ENCODE data around the gene C11orf58. TPM values are rescaled to one million over a fixed set of nuclear protein-coding genes. Genes with fewer than 3 reads are reported as not detected.

Gene C11orf58
- total RNA-seq, 1 donor from 2014 or later: 146 TPM

DNA sequence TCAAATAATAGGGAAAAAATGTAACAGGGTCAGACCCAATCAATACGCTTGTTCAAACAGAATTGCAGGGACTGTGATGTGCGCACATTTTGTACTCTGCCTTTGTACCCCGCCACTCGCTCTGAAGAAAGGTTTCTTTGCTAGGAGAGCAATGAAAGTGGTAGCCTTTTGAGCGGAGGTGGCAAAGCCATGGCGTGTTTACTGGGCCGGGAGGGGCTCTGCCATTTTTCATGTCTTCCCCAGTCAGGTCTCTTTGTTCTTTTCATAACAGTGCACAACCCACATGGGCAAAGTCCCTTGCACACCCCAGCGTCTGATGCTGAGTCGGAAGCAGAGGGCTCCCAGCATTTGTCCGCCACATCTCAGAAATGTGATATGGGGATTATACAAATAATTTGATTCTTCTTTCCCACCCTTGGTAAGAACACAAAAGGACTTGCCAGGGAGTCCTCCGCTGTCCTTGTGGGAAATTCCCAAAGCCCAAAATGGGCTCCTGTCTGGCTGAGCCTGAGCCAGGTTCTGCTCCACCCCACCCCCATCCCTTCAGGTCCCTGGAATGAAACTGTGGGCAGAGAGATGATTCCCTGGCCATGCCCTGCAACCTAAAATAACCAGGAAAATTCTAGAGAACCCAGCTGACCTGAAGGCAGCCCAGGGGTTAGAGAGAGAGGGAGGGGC lies 36.6 kb downstream of the C11orf58 start:
- H3K4me3 ChIP-seq (ENCODE audit: low read depth, low read length): no peak overlapping the region
- no peaks in the 10 kb centered on the region for H3K27me3 ChIP-seq (ENCODE audit: control insufficient read depth, insufficient read depth, low read length)
- TF ChIP-seq, protein P1, sequence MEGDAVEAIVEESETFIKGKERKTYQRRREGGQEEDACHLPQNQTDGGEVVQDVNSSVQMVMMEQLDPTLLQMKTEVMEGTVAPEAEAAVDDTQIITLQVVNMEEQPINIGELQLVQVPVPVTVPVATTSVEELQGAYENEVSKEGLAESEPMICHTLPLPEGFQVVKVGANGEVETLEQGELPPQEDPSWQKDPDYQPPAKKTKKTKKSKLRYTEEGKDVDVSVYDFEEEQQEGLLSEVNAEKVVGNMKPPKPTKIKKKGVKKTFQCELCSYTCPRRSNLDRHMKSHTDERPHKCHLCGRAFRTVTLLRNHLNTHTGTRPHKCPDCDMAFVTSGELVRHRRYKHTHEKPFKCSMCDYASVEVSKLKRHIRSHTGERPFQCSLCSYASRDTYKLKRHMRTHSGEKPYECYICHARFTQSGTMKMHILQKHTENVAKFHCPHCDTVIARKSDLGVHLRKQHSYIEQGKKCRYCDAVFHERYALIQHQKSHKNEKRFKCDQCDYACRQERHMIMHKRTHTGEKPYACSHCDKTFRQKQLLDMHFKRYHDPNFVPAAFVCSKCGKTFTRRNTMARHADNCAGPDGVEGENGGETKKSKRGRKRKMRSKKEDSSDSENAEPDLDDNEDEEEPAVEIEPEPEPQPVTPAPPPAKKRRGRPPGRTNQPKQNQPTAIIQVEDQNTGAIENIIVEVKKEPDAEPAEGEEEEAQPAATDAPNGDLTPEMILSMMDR (IDR thresholded peaks at IDR 0.05; ENCODE audit: insufficient read depth, low read length, poor library complexity, severe bottlenecking): no peak
- DNase-seq (ENCODE audit: low read depth): no peak
- H3K36me3 ChIP-seq (ENCODE audit: control insufficient read depth, insufficient read depth, low read length): no peaks in the 10 kb centered on the region

DNA sequence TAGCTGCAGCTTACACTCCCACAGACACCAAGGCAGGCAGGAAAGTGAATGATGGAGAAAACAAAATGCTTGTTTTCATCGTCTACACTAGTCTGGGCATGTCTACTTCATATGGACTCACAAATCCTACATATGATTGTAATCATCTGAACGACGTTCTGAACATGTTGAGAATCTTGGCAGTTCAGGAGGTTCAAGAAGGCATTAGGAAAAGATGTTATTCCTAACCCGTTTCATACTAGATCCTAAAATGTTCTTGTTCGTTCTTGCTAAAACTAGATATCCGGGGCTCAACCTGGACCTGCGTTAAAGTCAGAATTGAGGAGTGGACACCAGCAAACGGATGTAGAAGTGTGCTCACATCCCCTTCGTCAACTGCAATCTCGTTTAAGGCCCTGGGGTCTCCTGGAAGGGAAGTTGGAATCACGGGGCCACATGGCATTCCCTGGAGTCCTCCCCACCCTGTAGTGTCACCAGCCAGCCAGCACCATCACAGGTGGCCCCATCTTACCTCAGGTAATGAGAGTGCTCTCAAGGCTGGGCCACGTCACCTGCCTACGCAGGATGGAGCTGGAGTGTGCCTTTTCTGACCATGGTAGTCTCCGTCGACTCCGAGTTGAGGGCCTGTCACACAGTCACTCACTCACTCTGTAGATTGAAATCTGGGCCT lies 37.3 kb downstream of the C11orf58 start:
- H3K4me3 ChIP-seq (ENCODE audit: low read depth, low read length): no peak overlapping the region
- TF ChIP-seq, protein P1 (IDR thresholded peaks at IDR 0.05; ENCODE audit: insufficient read depth, low read length, poor library complexity, severe bottlenecking): no peak
- no peaks in the 10 kb centered on the region for H3K27me3 ChIP-seq (ENCODE audit: control insufficient read depth, insufficient read depth, low read length)
- DNase-seq (ENCODE audit: low read depth): no peak
- H3K36me3 ChIP-seq (ENCODE audit: control insufficient read depth, insufficient read depth, low read length): no peaks in the 10 kb centered on the region

DNA sequence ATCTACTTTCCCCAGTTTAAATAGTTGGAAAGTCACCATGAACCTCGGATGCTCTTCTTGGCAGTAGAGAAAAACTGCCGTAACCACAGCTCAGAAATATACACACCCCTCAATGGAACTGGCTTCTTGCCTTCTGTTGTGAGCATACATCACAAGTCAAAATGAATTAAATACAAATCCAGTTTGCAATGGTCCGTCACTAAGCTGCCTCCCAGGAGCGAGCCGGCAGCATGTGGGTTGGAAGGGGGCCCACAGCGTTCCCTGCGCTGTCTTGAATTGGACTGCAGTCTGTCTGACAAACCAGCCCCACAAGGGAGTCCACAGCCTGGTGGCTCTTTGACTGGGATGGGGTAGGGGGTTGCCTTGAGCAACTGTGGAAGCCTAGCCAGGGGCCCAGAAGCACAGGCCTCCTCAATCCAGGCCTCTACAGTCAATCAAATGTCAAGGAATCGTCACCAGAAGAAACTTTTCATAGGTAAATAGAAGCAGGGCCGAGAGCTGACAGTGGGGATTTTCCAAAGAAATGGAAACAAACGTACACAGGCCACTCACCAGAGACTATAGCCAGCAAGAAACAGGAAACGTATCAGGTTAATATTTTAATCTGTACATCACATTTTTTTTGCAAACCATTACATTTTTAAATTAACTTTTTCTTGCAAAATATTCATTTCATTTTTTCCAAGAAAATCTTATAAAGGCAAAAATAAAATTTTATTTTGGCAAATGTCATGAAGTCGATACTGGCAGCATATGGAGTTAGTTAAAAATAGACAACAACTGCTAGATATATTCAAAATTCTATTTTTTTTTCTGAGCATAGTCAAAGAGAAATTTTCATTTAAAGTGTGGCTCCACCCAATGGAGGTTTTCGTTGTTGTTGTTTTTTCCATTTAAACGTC lies 38.5 kb downstream of the C11orf58 start:
- DNase-seq (ENCODE audit: low read depth): no peak

DNA sequence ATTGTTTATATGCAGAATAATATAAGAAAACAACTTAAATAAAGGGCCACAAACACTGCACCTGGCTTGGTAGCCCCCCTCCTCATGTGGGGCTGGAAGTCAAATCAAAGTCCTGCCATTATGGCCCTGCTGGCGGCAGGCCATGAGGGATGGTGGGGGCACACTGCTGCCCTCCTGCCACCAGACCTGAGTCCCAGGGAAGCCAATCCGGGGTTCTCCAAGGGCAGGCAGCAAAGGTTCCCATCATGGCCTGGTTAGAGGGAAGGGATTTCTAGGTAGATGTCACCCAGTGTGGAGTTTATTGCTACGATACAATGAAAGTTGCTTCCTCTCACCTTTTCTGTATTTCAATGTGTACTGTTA lies 39.1 kb downstream of the C11orf58 start:
- TF ChIP-seq, protein P1 (IDR thresholded peaks at IDR 0.05; ENCODE audit: insufficient read depth, low read length, poor library complexity, severe bottlenecking): no peak
- Histone ChIP-seq H3K36me3 (ENCODE audit: control insufficient read depth, insufficient read depth, low read length) (no peaks in the 10 kb centered on the region), H3K4me3 (ENCODE audit: low read depth, low read length) (no peak overlapping the region), H3K27me3 (ENCODE audit: control insufficient read depth, insufficient read depth, low read length) (no peaks in the 10 kb centered on the region)
- no peak for DNase-seq (ENCODE audit: low read depth)

More for the DNA sequence above, 38.5 kb downstream of the C11orf58 start:
- TF ChIP-seq, protein P1 (IDR thresholded peaks at IDR 0.05; ENCODE audit: insufficient read depth, low read length, poor library complexity, severe bottlenecking): no peak
- no peaks in the 10 kb centered on the region for H3K27me3 ChIP-seq (ENCODE audit: control insufficient read depth, insufficient read depth, low read length)
- H3K36me3 ChIP-seq (ENCODE audit: control insufficient read depth, insufficient read depth, low read length): no peaks in the 10 kb centered on the region
- no peak overlapping the region for H3K4me3 ChIP-seq (ENCODE audit: low read depth, low read length)

DNA sequence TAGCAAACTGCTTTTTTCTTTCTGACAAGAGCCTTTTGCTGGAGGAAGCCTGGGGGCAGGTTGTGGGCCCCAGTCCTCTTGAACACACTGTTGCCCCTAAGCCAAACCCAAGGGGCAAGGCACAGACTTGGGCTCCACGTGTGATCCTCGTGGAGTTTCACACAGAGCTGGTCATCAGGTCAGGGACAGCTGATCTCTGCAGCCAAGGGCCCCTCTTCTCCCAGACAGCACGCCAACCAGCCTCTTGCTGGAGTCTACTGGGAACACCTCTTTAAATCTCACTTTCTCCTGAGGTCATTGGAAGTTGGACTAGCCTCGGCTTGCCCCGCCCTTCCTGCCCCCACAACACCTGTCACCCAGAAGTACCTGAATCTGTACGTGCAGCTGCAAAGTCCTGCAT lies 39.8 kb downstream of the C11orf58 start:
- H3K27me3 ChIP-seq (ENCODE audit: control insufficient read depth, insufficient read depth, low read length): no peaks in the 10 kb centered on the region
- H3K36me3 ChIP-seq (ENCODE audit: control insufficient read depth, insufficient read depth, low read length): no peaks in the 10 kb centered on the region
- TF ChIP-seq, protein P1 (IDR thresholded peaks at IDR 0.05; ENCODE audit: insufficient read depth, low read length, poor library complexity, severe bottlenecking): no peak
- H3K4me3 ChIP-seq (ENCODE audit: low read depth, low read length): no peak overlapping the region
- no peak for DNase-seq (ENCODE audit: low read depth)
